ENCODE results near the gene CRKL. TPM values are rescaled to one million over a fixed set of nuclear protein-coding genes. Genes with fewer than 3 reads are reported as not detected.

CRKL gene
- total RNA-seq, 2 donors from 2014 or later = 40.0 to 57.0 TPM

DNA sequence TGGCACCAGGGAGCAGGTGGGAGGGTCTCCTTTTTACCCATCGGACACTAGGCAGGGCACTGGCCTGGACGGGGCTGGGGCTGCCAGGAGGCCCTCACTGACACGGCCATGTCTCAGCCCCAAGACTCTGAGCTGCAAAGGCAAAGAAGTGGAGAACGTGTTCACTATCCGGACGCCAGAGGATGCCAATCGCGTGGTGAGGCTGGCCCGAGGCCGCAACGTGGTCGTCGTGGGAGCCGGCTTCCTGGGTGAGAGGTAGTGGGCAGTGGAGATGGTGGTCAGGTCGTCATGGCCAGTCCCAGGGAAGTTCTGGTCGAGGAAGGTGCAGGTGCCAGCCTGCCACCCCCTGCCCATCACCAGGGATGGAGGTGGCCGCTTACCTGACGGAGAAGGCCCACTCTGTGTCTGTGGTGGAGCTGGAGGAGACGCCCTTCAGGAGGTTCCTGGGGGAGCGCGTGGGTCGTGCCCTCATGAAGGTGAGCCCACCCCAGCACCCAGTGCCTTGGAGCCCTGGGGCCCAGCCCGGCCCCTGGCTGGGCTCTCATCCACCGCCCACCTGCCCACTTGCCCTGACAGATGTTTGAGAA lies 59.2 kb downstream of the CRKL start:
- DNase-seq = no peak
- Mint-ChIP-seq H3K4me1 (peaks cover 22% of the 10 kb centered on the region), H3K27ac (no peak overlapping the region), H3K27me3 (no peaks in the 10 kb centered on the region), H3K36me3 (ENCODE audit: low read depth) (peaks cover 2% of the 10 kb centered on the region), H3K4me3 (no peak overlapping the region)
- no peaks in the 10 kb centered on the region for H3K9me3 ChIP-seq (ENCODE audit: control insufficient read depth, low read length, poor library complexity, severe bottlenecking)
- no peak for ATAC-seq

DNA sequence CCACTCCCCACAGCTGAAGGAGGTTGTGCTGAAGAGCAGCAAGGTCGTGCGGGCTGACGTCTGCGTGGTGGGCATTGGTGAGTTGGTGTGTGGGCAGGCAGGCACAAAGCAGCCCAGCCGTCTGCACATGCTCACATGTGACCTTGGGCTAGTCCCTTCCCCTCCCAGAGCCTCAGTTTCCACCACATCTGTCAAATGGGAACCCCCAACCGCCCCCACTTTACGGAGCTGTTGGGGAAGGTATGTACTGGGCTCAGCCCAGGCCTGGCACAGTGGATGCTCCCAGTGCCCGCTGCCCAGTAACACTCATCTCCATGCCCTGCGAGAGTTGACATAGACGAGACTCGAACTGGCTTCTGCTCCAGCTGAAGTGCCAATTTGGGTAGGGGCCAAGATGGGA lies 59.8 kb downstream of the CRKL start:
- Mint-ChIP-seq H3K27ac (no peak overlapping the region), H3K4me3 (no peak overlapping the region), H3K27me3 (no peaks in the 10 kb centered on the region), H3K36me3 (ENCODE audit: low read depth) (peaks cover 2% of the 10 kb centered on the region), H3K4me1 (peaks cover 24% of the 10 kb centered on the region)
- no peaks in the 10 kb centered on the region for H3K9me3 ChIP-seq (ENCODE audit: control insufficient read depth, low read length, poor library complexity, severe bottlenecking)
- DNase-seq (no peak), ATAC-seq (no peak)

DNA sequence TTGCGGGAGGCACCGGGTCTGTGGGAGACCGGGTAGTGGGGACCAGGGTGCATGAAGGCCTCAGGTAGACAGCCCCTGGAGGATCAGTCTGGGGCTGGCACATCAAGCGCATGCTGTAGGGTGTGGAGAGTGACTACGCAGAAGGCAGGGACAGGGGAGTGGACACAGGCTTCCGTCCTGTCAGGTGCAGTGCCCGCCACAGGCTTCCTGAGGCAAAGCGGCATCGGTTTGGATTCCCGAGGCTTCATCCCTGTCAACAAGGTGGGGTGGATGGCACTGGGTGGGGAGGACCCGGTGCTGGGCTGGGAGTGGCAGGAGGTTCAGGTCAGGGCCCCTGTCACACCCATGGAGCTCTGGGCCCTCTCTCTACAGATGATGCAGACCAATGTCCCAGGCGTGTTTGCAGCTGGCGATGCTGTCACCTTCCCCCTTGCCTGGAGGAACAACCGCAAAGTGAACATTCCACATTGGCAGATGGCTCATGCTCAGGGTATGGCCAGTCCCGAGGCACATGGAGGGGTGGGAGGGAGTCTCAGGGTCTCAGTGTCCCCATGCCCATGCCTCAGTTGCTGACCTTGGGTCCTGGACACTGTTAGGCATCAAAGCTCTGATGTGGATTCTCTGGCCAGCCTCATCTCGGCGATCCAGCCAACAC lies 60.4 kb downstream of the CRKL start:
- Mint-ChIP-seq H3K36me3 (ENCODE audit: low read depth) (peaks cover 4% of the 10 kb centered on the region), H3K27me3 (no peaks in the 10 kb centered on the region), H3K4me3 (no peak overlapping the region), H3K27ac (no peak overlapping the region), H3K4me1 (peaks cover 27% of the 10 kb centered on the region)
- H3K9me3 ChIP-seq (ENCODE audit: control insufficient read depth, low read length, poor library complexity, severe bottlenecking) = no peaks in the 10 kb centered on the region
- ATAC-seq = no peak
- DNase-seq = no peak

DNA sequence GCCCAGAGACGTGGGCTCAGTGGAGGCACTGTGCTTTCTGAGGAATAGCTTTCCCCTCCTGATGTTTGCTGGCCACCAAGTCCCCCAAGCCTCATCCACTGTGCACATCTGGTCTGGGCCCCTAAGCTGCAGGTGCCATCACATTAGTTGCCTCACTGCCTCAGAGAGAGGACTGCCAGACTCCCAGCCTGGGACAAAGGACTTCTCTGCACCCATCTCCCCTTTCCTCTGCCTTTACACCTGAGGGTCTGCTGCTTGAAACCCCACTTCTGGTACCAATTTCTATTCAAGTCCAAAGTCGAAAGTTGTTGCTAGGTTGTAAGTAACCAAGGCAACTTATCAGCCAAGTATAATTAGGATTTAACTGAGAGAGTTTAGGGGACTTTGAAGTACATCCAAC lies 61.2 kb downstream of the CRKL start:
- Mint-ChIP-seq H3K4me1 (peaks cover 30% of the 10 kb centered on the region), H3K27me3 (no peaks in the 10 kb centered on the region), H3K36me3 (ENCODE audit: low read depth) (peaks cover 4% of the 10 kb centered on the region), H3K4me3 (no peak overlapping the region), H3K27ac (no peak overlapping the region)
- ATAC-seq = no peak
- DNase-seq = no peak
- H3K9me3 ChIP-seq (ENCODE audit: control insufficient read depth, low read length, poor library complexity, severe bottlenecking) = no peaks in the 10 kb centered on the region

DNA sequence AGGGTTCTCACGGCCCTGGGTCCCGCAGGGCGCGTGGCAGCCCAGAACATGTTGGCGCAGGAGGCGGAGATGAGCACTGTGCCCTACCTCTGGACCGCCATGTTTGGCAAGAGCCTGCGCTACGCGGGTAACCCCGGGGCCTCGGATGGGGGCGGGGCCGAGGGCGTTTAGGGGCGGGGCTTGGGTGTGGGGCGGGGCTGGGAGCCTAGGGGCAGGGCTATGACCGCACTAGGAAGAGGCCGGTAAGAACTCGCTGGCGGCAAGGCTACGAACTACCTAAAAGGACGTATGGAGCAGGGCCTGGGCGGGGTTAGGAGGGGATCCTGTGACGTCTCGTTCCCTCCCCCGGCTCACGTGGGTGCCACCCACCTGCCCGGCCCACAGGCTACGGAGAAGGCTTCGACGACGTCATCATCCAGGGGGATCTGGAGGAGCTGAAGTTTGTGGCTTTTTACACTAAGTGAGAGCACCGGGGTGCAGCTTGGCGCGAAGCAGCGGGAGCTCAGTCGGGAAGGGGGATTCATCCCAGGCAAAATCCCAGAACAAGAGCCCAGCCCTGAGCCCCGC lies 62.1 kb downstream of the CRKL start:
- no peaks in the 10 kb centered on the region for H3K9me3 ChIP-seq (ENCODE audit: control insufficient read depth, low read length, poor library complexity, severe bottlenecking)
- peak; percentile 35 to 52 (median 43) for DNase-seq
- H3K27ac Mint-ChIP-seq = peak overlapping the region; percentile 79
- peaks cover 4% of the 10 kb centered on the region for H3K36me3 Mint-ChIP-seq (ENCODE audit: low read depth)
- ATAC-seq = peak; percentile 77
- no peaks in the 10 kb centered on the region for H3K27me3 Mint-ChIP-seq
- peak overlapping the region; percentile 28 for H3K4me3 Mint-ChIP-seq
- H3K4me1 Mint-ChIP-seq = peaks cover 36% of the 10 kb centered on the region

DNA sequence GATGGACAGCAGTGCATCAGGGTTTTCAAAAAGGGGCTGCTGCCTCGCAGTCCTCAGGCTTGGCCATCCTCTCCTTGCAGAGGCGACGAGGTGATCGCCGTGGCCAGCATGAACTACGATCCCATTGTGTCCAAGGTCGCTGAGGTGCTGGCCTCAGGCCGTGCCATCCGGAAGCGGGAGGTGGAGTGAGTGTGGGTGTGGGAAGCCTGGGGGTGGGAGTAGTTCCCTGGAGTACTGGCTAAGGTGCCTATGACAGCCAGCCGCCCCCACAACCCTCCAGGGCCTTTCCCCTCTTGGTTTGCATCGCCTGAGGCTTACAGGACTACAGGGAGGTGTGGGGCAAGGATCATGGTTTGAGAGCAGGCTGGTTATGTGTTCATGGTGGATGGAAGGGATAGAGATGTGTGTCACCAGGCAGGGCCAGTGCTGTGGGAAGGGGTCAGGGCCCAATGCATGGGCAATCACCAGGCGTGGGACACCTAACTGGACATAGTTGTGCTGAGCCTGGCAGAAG lies 62.8 kb downstream of the CRKL start:
- H3K4me3 Mint-ChIP-seq = peak overlapping the region; percentile 45
- H3K9me3 ChIP-seq (ENCODE audit: control insufficient read depth, low read length, poor library complexity, severe bottlenecking) = no peaks in the 10 kb centered on the region
- no peaks in the 10 kb centered on the region for H3K27me3 Mint-ChIP-seq
- DNase-seq (no peak), ATAC-seq (no peak)
- peaks cover 36% of the 10 kb centered on the region for H3K4me1 Mint-ChIP-seq
- peak overlapping the region; percentile 79 for H3K27ac Mint-ChIP-seq
- peaks cover 4% of the 10 kb centered on the region for H3K36me3 Mint-ChIP-seq (ENCODE audit: low read depth)

DNA sequence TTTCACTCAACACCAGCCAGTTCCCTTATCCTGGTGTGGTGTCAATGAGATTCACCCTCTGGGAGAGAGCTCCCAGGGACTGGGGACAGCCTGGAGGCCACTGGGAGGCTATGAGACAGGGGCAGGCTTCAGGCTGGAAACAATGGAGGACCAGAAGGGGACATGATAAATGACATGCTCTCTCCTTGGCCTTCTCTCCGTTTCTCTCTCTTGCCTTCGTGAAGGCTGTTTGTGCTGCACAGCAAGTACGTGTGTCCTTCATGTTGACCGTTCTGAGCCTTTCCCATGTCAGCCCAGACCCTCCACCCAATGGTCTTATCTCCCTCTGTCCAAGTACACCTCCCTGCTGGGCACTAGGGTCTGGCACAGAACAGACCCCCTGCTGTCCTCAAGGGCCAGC lies 63.3 kb downstream of the CRKL start:
- ATAC-seq = no peak
- no peaks in the 10 kb centered on the region for H3K27me3 Mint-ChIP-seq
- no peak for DNase-seq
- peak overlapping the region; percentile 45 for H3K4me3 Mint-ChIP-seq
- H3K36me3 Mint-ChIP-seq (ENCODE audit: low read depth) = peaks cover 4% of the 10 kb centered on the region
- H3K4me1 Mint-ChIP-seq = peaks cover 36% of the 10 kb centered on the region
- peak overlapping the region; percentile 93 for H3K27ac Mint-ChIP-seq
- no peaks in the 10 kb centered on the region for H3K9me3 ChIP-seq (ENCODE audit: control insufficient read depth, low read length, poor library complexity, severe bottlenecking)

DNA sequence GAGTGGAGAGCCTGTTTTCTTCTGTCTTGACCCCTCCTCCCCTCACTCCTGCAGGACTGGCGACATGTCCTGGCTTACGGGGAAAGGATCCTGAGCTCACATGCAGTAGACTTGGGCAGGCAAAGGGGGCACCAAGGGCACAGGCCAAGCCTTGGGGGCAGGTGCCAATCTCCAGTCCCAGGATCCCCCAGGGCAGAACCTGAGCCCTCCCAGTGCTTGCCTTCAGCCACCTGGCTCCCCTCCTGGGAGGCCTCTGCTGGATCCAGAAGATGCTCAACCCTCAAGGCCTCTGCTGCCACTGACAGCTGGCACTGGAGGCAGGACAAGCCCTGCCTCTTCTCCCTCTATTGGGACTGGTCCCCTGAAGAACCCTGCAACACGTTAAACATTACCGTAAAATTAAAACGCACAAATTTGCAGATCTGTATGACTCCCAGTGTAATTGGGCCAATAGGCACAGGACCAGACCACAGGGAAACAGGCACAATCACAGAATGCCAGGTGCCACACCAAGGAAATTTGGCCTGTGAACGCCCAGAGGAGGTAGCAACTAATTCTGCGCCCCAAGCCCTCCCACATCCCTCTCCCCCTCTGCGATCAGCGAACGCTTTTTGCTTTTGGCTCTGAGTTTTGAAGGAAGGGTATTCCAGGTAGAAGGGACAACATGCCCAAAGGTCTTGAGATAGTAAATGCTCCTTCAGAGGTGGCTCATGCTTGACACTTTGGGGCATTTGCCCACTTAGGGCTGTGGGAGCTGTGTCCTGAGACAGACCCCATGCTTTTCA lies 63.9 kb downstream of the CRKL start:
- Mint-ChIP-seq H3K4me3 (peak overlapping the region; percentile 98), H3K27me3 (no peaks in the 10 kb centered on the region), H3K36me3 (ENCODE audit: low read depth) (peaks cover 2% of the 10 kb centered on the region), H3K27ac (peak overlapping the region; percentile 93), H3K4me1 (peaks cover 33% of the 10 kb centered on the region)
- no peak for ATAC-seq
- no peaks in the 10 kb centered on the region for H3K9me3 ChIP-seq (ENCODE audit: control insufficient read depth, low read length, poor library complexity, severe bottlenecking)
- no peak for DNase-seq

DNA sequence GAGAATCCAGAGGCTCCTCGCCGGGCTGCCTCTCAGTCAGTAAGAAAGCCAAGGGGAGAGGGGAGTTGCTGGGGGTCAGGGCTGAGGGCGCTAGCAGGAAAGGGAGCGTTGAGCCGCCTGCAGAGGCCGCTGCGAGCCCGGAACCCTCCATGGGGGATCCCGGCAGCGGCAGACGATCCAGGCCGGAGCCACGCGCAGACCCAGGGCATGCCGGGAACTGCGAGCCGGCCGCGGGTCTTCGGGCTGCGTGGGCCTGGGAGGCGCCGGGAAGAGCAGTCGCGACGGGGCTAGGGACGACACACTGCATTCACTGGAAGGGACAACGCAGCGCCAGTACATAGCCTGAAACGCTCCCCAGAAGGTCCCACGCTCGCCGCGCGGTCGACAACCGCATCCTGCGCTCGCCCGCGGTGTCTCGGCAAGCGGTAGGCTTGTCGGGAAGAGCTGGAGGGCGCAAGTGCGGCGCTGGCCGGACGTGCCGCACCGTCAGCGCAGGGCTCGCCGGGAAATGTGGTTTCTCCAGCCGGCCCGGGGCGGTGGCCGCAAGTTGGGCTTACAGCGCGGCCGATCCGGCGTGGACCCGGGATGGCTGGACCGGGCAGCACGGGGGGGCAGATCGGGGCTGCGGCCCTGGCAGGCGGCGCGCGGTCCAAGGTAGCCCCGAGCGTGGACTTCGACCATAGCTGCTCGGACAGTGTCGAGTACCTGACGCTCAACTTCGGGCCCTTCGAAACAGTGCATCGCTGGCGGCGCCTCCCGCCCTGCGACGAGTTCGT lies 64.8 kb downstream of the CRKL start, which contains the start of gene LZTR1:
Gene LZTR1 (plus strand): TSS at position 511 of the 776 bp plus-strand sequence. CDS start 75 bp downstream, at position 586.
- no peaks in the 10 kb centered on the region for H3K9me3 ChIP-seq (ENCODE audit: control insufficient read depth, low read length, poor library complexity, severe bottlenecking)
- DNase-seq = peak; percentile 43 to 50 (median 47)
- Mint-ChIP-seq H3K4me3 (peak within 1 kb of the TSS; percentile 98), H3K27me3 (no peaks in the 10 kb centered on the region), H3K36me3 (ENCODE audit: low read depth) (peaks cover 7% of the 10 kb centered on the region), H3K4me1 (peaks cover 38% of the 10 kb centered on the region), H3K27ac (peak within 1 kb of the TSS; percentile 93)
- ATAC-seq = peak; percentile 82

DNA sequence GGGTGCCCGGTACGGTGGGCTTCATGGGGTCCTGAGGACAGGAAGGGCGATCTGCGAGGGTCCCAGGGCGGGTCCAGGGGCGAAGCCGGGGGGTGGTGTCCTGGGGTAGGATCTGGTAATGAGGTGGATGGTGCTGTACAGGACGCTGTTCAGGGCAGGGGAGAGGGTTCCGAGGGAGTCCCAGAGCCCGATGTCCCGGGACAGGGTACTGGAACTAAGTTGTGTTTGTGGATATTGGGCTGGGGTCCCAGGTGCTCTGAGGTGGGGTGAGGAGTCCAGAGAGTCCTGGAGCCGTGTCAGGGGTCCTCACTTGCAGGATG lies 65.3 kb downstream of the CRKL start:
- no peaks in the 10 kb centered on the region for H3K27me3 Mint-ChIP-seq

DNA sequence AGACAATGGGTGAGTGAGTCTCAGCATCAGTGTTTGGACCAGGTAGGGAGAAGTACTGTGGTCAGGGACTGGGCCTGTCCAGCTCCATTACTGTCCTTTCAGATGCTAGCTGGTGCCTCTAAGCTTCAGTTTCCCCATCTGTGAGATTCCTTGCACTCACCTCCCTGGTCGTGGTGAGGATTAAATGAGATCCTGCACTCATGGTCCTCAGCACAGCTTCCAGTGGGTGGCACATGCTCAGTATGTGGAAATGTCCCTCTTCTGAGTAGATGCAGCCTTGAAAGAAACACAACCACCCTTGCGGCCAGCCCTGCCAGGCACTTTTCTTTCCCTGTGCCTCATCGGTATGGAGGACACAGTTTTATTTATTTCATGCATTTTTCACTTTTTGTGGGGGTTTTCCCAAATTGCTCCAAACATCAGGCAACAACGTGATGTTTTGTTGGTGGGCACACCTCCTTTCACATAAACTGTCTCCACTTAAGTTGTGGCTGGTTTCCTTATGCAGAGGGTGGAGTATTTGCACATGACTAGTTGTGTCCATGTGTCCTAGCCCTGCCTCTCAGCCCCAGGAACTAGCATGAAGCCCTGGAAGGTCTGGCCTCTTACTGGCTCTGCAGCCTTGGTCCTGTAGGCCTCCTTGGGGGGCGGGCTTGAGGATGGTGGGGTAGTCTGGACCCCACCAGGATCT lies 66.0 kb downstream of the CRKL start:
- peak overlapping the region; percentile 98 for H3K4me3 Mint-ChIP-seq
- DNase-seq (no peak), ATAC-seq (no peak)
- peak overlapping the region; percentile 93 for H3K27ac Mint-ChIP-seq
- no peaks in the 10 kb centered on the region for H3K9me3 ChIP-seq (ENCODE audit: control insufficient read depth, low read length, poor library complexity, severe bottlenecking)
- H3K4me1 Mint-ChIP-seq = peaks cover 40% of the 10 kb centered on the region
- H3K36me3 Mint-ChIP-seq (ENCODE audit: low read depth) = peaks cover 11% of the 10 kb centered on the region
- no peaks in the 10 kb centered on the region for H3K27me3 Mint-ChIP-seq

More for the DNA sequence above, 65.3 kb downstream of the CRKL start:
- Mint-ChIP-seq H3K36me3 (ENCODE audit: low read depth) (peaks cover 7% of the 10 kb centered on the region), H3K27ac (peak overlapping the region; percentile 93), H3K4me1 (peaks cover 38% of the 10 kb centered on the region), H3K4me3 (peak overlapping the region; percentile 98)
- no peak for DNase-seq
- H3K9me3 ChIP-seq (ENCODE audit: control insufficient read depth, low read length, poor library complexity, severe bottlenecking) = no peaks in the 10 kb centered on the region
- ATAC-seq = no peak

DNA sequence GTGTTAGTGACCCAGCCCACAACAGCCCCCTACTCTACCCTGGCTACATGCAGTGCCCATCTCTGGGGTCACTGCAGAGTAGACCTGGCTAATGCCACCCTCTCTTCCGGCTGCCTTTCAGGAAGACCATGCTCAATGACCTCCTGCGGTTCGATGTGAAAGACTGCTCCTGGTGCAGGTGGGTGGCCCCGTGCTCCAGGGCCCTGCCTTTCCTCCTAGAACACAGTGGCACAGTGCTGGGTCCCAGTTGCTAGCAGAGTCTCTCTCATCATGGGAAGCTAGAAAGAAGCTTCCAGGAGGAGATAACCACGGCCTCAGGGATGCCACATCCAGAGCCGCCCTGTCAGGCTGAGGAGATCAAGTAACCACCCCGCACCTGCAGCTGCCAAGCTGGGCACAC lies 68.5 kb downstream of the CRKL start:
- peaks cover 11% of the 10 kb centered on the region for H3K36me3 Mint-ChIP-seq (ENCODE audit: low read depth)
- DNase-seq = no peak
- H3K27ac Mint-ChIP-seq = peak overlapping the region; percentile 86

More for the DNA sequence above, 68.5 kb downstream of the CRKL start:
- peaks cover 29% of the 10 kb centered on the region for H3K4me1 Mint-ChIP-seq
- H3K27me3 Mint-ChIP-seq = no peaks in the 10 kb centered on the region
- no peaks in the 10 kb centered on the region for H3K9me3 ChIP-seq (ENCODE audit: control insufficient read depth, low read length, poor library complexity, severe bottlenecking)
- ATAC-seq = no peak
- H3K4me3 Mint-ChIP-seq = no peak overlapping the region
